ENCODE measurements around the gene AFM. TPM values are rescaled to one million over a fixed set of nuclear protein-coding genes. Genes with fewer than 3 reads are reported as not detected.

Gene AFM
- total RNA-seq, 1 experiment from 2014 or later = not detected

DNA sequence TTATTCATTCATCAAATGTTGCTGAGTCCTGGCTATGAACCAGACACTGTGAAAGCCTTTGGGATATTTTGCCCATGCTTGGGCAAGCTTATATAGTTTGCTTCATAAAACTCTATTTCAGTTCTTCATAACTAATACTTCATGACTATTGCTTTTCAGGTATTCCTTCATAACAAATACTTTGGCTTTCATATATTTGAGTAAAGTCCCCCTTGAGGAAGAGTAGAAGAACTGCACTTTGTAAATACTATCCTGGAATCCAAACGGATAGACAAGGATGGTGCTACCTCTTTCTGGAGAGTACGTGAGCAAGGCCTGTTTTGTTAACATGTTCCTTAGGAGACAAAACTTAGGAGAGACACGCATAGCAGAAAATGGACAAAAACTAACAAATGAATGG lies 47.2 kb upstream of the AFM start:
- no TSS peak for BruUV-seq (replicated peaks)
- H3K4me3 Mint-ChIP-seq (ENCODE audit: low read depth, unreplicated experiment) = no peak overlapping the region
- peak; percentile 19 for TF ChIP-seq CTCF (IDR thresholded peaks at IDR 0.05; ENCODE audit: unreplicated experiment)
- H3K36me3 Mint-ChIP-seq (ENCODE audit: insufficient read depth, unreplicated experiment) = no peaks in the 10 kb centered on the region
- H3K9me3 Mint-ChIP-seq (ENCODE audit: low read depth, unreplicated experiment) = no peaks in the 10 kb centered on the region
- no peak overlapping the region for H3K27ac Mint-ChIP-seq (ENCODE audit: unreplicated experiment)
- CTCF ChIA-PET = no interaction called here
- intact Hi-C loops (cut with micrococcal nuclease; ENCODE audit: unreplicated experiment) = no loop called here
- no peak for DNase-seq
- H3K4me1 Mint-ChIP-seq (ENCODE audit: low read depth, unreplicated experiment) = peaks cover 14% of the 10 kb centered on the region
- H3K27me3 Mint-ChIP-seq (ENCODE audit: unreplicated experiment) = no peaks in the 10 kb centered on the region

DNA sequence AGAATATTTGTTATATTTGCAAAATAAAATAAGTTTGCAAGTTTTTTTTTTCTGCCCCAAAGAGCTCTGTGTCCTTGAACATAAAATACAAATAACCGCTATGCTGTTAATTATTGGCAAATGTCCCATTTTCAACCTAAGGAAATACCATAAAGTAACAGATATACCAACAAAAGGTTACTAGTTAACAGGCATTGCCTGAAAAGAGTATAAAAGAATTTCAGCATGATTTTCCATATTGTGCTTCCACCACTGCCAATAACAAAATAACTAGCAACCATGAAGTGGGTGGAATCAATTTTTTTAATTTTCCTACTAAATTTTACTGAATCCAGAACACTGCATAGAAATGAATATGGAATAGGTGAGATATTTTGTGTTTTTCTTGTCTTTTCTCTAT lies 45.6 kb upstream of the AFM start, which contains the start of gene AFP:
AFP (plus strand) TSS at position 238 of the 400 bp plus-strand sequence; CDS start at position 280, 42 bp downstream.
- CTCF ChIA-PET = no interaction called here
- peaks cover 14% of the 10 kb centered on the region for H3K4me1 Mint-ChIP-seq (ENCODE audit: low read depth, unreplicated experiment)

GRCh38 chr4:73436674-73437557 lies 44.6 kb upstream of the AFM start:
- peaks cover 14% of the 10 kb centered on the region for H3K4me1 Mint-ChIP-seq (ENCODE audit: low read depth, unreplicated experiment)
- CTCF ChIA-PET = no interaction called here
- no peak for DNase-seq
- intact Hi-C loops (cut with micrococcal nuclease; ENCODE audit: unreplicated experiment) = no loop called here
- no peak overlapping the region for H3K27ac Mint-ChIP-seq (ENCODE audit: unreplicated experiment)
- TF ChIP-seq CTCF (IDR thresholded peaks at IDR 0.05; ENCODE audit: unreplicated experiment) = no peak
- no peaks in the 10 kb centered on the region for H3K27me3 Mint-ChIP-seq (ENCODE audit: unreplicated experiment)
- no peaks in the 10 kb centered on the region for H3K9me3 Mint-ChIP-seq (ENCODE audit: low read depth, unreplicated experiment)
- BruUV-seq (replicated peaks) = no TSS peak
- H3K4me3 Mint-ChIP-seq (ENCODE audit: low read depth, unreplicated experiment) = no peak overlapping the region
- H3K36me3 Mint-ChIP-seq (ENCODE audit: insufficient read depth, unreplicated experiment) = no peaks in the 10 kb centered on the region

More for the DNA sequence above, 45.6 kb upstream of the AFM start, which contains the start of gene AFP:
- Mint-ChIP-seq H3K9me3 (ENCODE audit: low read depth, unreplicated experiment) (no peaks in the 10 kb centered on the region), H3K4me3 (ENCODE audit: low read depth, unreplicated experiment) (no peak within 1 kb of the TSS), H3K36me3 (ENCODE audit: insufficient read depth, unreplicated experiment) (no peaks in the 10 kb centered on the region), H3K27ac (ENCODE audit: unreplicated experiment) (no peak within 1 kb of the TSS), H3K27me3 (ENCODE audit: unreplicated experiment) (no peaks in the 10 kb centered on the region)
- DNase-seq = no peak
- TF ChIP-seq CTCF (IDR thresholded peaks at IDR 0.05; ENCODE audit: unreplicated experiment) = no peak
- intact Hi-C loops (cut with micrococcal nuclease; ENCODE audit: unreplicated experiment) = no loop called here
- no TSS peak for BruUV-seq (replicated peaks)

DNA sequence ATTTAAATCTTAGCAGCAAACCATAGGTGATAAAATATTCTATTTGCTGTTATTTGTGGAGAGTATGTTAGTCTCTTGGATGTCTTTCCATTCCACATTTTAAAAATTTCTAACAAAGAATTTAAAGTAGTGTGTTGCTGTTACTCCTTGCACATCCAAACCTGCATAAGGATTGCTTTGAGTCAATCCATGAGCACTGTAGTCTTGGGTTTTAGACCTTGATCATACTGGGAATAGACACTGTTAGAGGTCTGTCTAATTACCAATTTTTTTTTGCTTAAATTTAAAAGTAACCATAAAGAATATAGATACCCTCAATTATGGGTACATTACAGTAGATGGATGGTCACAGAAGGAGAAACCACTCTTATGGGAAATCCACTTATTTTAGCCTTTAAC lies 44.0 kb upstream of the AFM start:
- intact Hi-C loops (cut with micrococcal nuclease; ENCODE audit: unreplicated experiment) = no loop called here
- Mint-ChIP-seq H3K27ac (ENCODE audit: unreplicated experiment) (no peak overlapping the region), H3K9me3 (ENCODE audit: low read depth, unreplicated experiment) (no peaks in the 10 kb centered on the region), H3K4me1 (ENCODE audit: low read depth, unreplicated experiment) (peaks cover 10% of the 10 kb centered on the region), H3K27me3 (ENCODE audit: unreplicated experiment) (no peaks in the 10 kb centered on the region), H3K36me3 (ENCODE audit: insufficient read depth, unreplicated experiment) (no peaks in the 10 kb centered on the region), H3K4me3 (ENCODE audit: low read depth, unreplicated experiment) (no peak overlapping the region)
- CTCF ChIA-PET = no interaction called here
- TF ChIP-seq CTCF (IDR thresholded peaks at IDR 0.05; ENCODE audit: unreplicated experiment) = no peak
- BruUV-seq (replicated peaks) = no TSS peak
- DNase-seq = no peak
